ENCODE data around the gene SCNN1A. TPM values are rescaled to one million over a fixed set of nuclear protein-coding genes. Genes with fewer than 3 reads are reported as not detected.

The SCNN1A gene
- total and polyA plus RNA-seq, 2 of the 13 experiments (the other 11 are each of a cell fraction or from before 2014, with no cell fraction given), result 1.5 to 14.6 TPM

GRCh38 chr12:6363330-6364043 lies 11.9 kb downstream of the SCNN1A start (continued):
- peak; percentile 53; the same call in 1 of the 2 replicates for TF ChIP-seq ZNF331 (CRISPR knock-in tag; IDR thresholded peaks at IDR 0.05)
- TF ChIP-seq FOXP4 (CRISPR knock-in tag; IDR thresholded peaks at IDR 0.05), result peak; percentile 89
- 0 out of 2 replicates have a peak, but pooled peaks have one; percentile 32 for TF ChIP-seq CREB3 (CRISPR knock-in tag; IDR thresholded peaks at IDR 0.05)
- TF ChIP-seq LCORL (IDR thresholded peaks at IDR 0.05), result no peak
- TF ChIP-seq LCORL (CRISPR knock-in tag; IDR thresholded peaks at IDR 0.05), result peak; percentile 95
- TF ChIP-seq KLF12 (CRISPR knock-in tag; IDR thresholded peaks at IDR 0.05; ENCODE audit: borderline replicate concordance), result peak; percentile 73; the same call in 1 of the 2 replicates
- TF ChIP-seq FOXA1 (IDR thresholded peaks at IDR 0.05), result no peak
- TF ChIP-seq FOXA1 (CRISPR knock-in tag; IDR thresholded peaks at IDR 0.05), result peak; percentile 88
- no peak; the same call in 1 of the 2 replicates for TF ChIP-seq ZNF367 (CRISPR knock-in tag; IDR thresholded peaks at IDR 0.05; ENCODE audit: borderline replicate concordance)
- peak; percentile 69 for TF ChIP-seq ZNF883 (CRISPR knock-in tag; IDR thresholded peaks at IDR 0.05; ENCODE audit: not compliant biosample characterization)
- no peak for TF ChIP-seq SIX1 (CRISPR knock-in tag; IDR thresholded peaks at IDR 0.05; ENCODE audit: borderline replicate concordance)
- TF ChIP-seq ZNF138 (CRISPR knock-in tag; IDR thresholded peaks at IDR 0.05; ENCODE audit: low read depth), result no peak
- peak; percentile 59; the same call in 1 of the 2 replicates for TF ChIP-seq MYPOP (CRISPR knock-in tag; IDR thresholded peaks at IDR 0.05)
- peak in 1 of 2 experiments; percentile 18; a peak in 1 of 4 replicates for TF ChIP-seq REST (IDR thresholded peaks at IDR 0.05; ENCODE audit: borderline replicate concordance in 1 of 2, low read depth in 1 of 2, low read length in 2 of 2)
- TF ChIP-seq ISL2 (CRISPR knock-in tag; IDR thresholded peaks at IDR 0.05), result 0 out of 2 replicates have a peak, but pooled peaks have one; percentile 59
- TF ChIP-seq AGO2 (optimal IDR thresholded peaks at IDR 0.05; ENCODE audit: low read depth, low read length), result peak; percentile 93
- TF ChIP-seq ZNF605 (CRISPR knock-in tag; IDR thresholded peaks at IDR 0.05), result peak; percentile 87
- peak; percentile 59; the same call in 1 of the 2 replicates for TF ChIP-seq PHF20 (CRISPR knock-in tag; IDR thresholded peaks at IDR 0.05)
- TF ChIP-seq NRL (CRISPR knock-in tag; IDR thresholded peaks at IDR 0.05; ENCODE audit: borderline replicate concordance), result peak; percentile 64; the same call in 1 of the 2 replicates
- TF ChIP-seq ZNF329 (CRISPR knock-in tag; IDR thresholded peaks at IDR 0.05; ENCODE audit: low read depth), result no peak
- TF ChIP-seq ZKSCAN1 (IDR thresholded peaks at IDR 0.05; ENCODE audit: low read length), result no peak
- no peak for TF ChIP-seq ISX (CRISPR knock-in tag; conservative IDR thresholded peaks at IDR 0.05)

Data from HepG2 (cell line).